Ovary (tissue), 9 donors: ENCODE measurements around the gene KMT5C. TPM values are rescaled to one million over a fixed set of nuclear protein-coding genes. Genes with fewer than 3 reads are reported as not detected.

ENCODE experiments used
- DNase-seq, 5 donors: peaks; one replicate each; pipeline ENCODE4 v3.0.0-alpha.2; 2019 to 2020
- H3K27ac ChIP-seq, 2 donors: fragments of 200-600 bp; one replicate each; pipeline versions ENCODE4 v1.5.1 to v1.8.0; 2019 to 2022
- H3K27me3 ChIP-seq: fragments of 200-600 bp; one replicate; pipeline ENCODE4 v1.8.0; 2022
- H3K36me3 ChIP-seq: fragments of 200-600 bp; sonication (generic); one replicate; pipeline ENCODE4 v1.5.1; 2019
- H3K4me1 ChIP-seq: one replicate; pipeline ENCODE4 v1.8.1; 2013; ENCODE audit warnings: mild to moderate bottlenecking, moderate library complexity; ENCODE audit not compliant: insufficient read depth
- H3K4me3 ChIP-seq: fragments of 200-600 bp; sonication (generic); one replicate; pipeline ENCODE4 v1.5.1; 2017
- H3K9me3 ChIP-seq, 2 donors: fragments of 200-600 bp in 1 of 2; sonication (generic) in 1 of 2; one replicate each; pipeline versions ENCODE4 v1.5.1 to v1.8.1; 2013 to 2019; ENCODE audit warnings: mild to moderate bottlenecking in 1 of 2, moderate library complexity in 1 of 2
- CTCF ChIP-seq, 3 donors: fragments of 450-650 bp in 2 of 3; fragments of 200-600 bp in 1 of 3; IDR thresholded peaks; one replicate each; pipeline versions ENCODE4 v1.5.1 to v1.8.0; 2016 to 2022; ENCODE audit warnings: antibody characterized with exemption in 3 of 3, mild to moderate bottlenecking in 1 of 3
- EP300 ChIP-seq: sonication (generic); formaldehyde crosslinking; IDR thresholded peaks from one replicate; pipeline ENCODE4 v1.6.1; 2017; ENCODE audit warnings: antibody characterized with exemption
- POLR2A ChIP-seq: fragments of 450-650 bp; IDR thresholded peaks from one replicate; pipeline ENCODE4 v1.6.1; 2017; ENCODE audit warnings: antibody characterized with exemption, mild to moderate bottlenecking, moderate library complexity
- WGBS, 3 donors: extraction: QIAGEN DNeasy Blood & Tissue Kit in 1 of 3; methylation state at CpG; one replicate each; pipeline versions ENCODE4 v1.1.5 to v1.1.7; 2013 to 2017; 5-methylcytosine and 5-hydroxymethylcytosine counted together
- intact Hi-C, 4 donors: fragments of 100-400 bp; cut with DNase I; formaldehyde crosslinking; loops; one replicate each; pipeline versions ENCODE4 v1.11.0 to v1.15.1; 2022 to 2023
- polyA plus RNA-seq, 2 donors: library from polyadenylated mRNA; stranded (reverse); fragments of 200-250 nt in 1 of 2; fragments of 350-450 nt in 1 of 2; fragmentation: Illumina TruSeq in 1 of 2; extraction: RNeasy Lipid Tissue Mini Kit (QIAGEN cat#74804) in 1 of 2; gene quantifications; one replicate each; pipeline ENCODE4 v1.2.3, GENCODE V29; 2013 to 2014
- total RNA-seq, 7 donors: library from RNA; depleted of rRNA in 2 of 7; stranded (reverse); fragments of >200 nt in 2 of 7; fragmentation: NEBNext Ultra II Directional in 3 of 7; extraction: Animal tissue kit (Norgen Biotek cat#: 25700) in 3 of 7; gene quantifications; one replicate each; pipeline versions ENCODE4 v1.1.0 to v1.2.4, GENCODE V29; 2016 to 2023
- donor health status: DM: no; HTN: no; CAD: no; lungs with moderate emphysema.
- donor health status: DM: no; HTN: no; CAD: no.
- donor health status: Bipolar disorder and iron deficiency.
- donor health status: DM: yes; HTN: yes; CAD: no.
- donor health status: DM: no; HTN: no; CAD: no.
- donor health status: DM: yes; HTN: yes; CAD: no.

Gene KMT5C
- total and polyA plus RNA-seq, 9 donors, result 0.37 to 26.2 (median 11.9) TPM

- no peak for TF ChIP-seq POLR2A
- TF ChIP-seq EP300, result no peak
- no peak for TF ChIP-seq CTCF (IDR thresholded peaks at IDR 0.05)
- WGBS, 3 donors, result 93 to 98% (median 98%) methylated on average over 3 of the region's 3 CpGs
- no peaks in the 10 kb centered on the region for H3K9me3 ChIP-seq
- no peak for DNase-seq
- H3K4me1 ChIP-seq, result peaks cover 18% of the 10 kb centered on the region
- no peak overlapping the region for H3K27ac ChIP-seq
- H3K36me3 ChIP-seq, result no peaks in the 10 kb centered on the region
- no peak overlapping the region for H3K4me3 ChIP-seq
- no peaks in the 10 kb centered on the region for H3K27me3 ChIP-seq
- intact Hi-C loops, result loop anchor here in 3 of 4 donors (5.0 to 10.0 kb wide), 4 partner anchors 40 to 122 kb away; no protein-coding TSS in a partner anchor
Observed at GRCh38 chr19:55382522-55383054, 42.9 kb downstream of the KMT5C start.

DNA sequence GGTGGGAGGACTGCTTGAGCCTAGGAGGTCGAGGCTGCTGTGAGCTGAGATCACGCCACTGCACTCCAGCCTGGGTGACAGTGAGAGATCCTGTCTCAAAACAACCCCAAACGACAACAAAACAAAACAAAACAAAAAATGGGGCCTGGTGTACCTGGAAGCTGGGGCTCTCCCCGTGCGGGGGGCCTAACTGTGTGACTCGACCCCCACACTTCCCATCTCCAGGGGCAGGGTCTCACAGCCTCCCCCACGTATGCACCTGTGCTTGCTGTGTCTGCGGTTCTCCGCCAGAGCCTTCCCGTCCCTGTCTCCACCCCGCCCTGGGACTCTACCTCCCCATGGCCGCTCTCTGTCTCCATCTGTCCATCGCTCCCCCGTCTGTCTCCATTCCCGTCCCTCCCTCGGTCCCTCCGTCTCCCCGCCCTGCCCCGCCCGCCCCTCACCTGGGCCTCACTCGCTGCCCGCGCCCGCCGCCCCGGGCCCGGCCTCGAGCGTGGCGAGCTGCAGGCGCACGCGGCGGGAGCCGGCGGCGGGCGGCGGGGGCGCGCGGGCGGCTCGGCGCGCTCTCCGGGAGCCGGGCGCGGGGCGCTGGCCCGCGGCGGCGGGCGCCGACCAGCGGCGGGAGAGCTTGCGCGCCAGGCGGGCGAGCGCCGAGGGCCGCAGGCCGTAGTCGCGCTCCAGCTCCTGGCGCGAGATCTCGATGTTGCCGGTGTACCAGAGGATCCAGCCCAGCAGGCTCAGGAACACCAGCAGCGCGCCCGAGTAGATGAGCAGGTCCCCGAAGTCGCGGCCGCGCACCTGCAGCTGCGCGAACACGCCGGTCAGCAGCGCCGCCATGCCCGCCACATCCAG lies 43.8 kb downstream of the KMT5C start:
- intact Hi-C loops, result loop anchor here in 3 of 4 donors (5.0 to 10.0 kb wide), 4 partner anchors 41 to 121 kb away; no protein-coding TSS in a partner anchor
- DNase-seq, result peak; percentile 52 to 76 (median 60)
- no peaks in the 10 kb centered on the region for H3K9me3 ChIP-seq
- WGBS, 3 donors, result 4 to 13% (median 5%) methylated on average over 36 to 88 of the region's 88 CpGs
- H3K27ac ChIP-seq, result peak overlapping the region in 1 of 2 donors; percentile 95
- TF ChIP-seq CTCF (IDR thresholded peaks at IDR 0.05) (peak in 2 of 3 donors; percentile 20 to 34), EP300 (no peak), POLR2A (no peak)
- H3K4me1 ChIP-seq, result peaks cover 26% of the 10 kb centered on the region
- no peaks in the 10 kb centered on the region for H3K36me3 ChIP-seq
- H3K4me3 ChIP-seq, result peak overlapping the region; percentile 56
- H3K27me3 ChIP-seq, result no peaks in the 10 kb centered on the region

DNA sequence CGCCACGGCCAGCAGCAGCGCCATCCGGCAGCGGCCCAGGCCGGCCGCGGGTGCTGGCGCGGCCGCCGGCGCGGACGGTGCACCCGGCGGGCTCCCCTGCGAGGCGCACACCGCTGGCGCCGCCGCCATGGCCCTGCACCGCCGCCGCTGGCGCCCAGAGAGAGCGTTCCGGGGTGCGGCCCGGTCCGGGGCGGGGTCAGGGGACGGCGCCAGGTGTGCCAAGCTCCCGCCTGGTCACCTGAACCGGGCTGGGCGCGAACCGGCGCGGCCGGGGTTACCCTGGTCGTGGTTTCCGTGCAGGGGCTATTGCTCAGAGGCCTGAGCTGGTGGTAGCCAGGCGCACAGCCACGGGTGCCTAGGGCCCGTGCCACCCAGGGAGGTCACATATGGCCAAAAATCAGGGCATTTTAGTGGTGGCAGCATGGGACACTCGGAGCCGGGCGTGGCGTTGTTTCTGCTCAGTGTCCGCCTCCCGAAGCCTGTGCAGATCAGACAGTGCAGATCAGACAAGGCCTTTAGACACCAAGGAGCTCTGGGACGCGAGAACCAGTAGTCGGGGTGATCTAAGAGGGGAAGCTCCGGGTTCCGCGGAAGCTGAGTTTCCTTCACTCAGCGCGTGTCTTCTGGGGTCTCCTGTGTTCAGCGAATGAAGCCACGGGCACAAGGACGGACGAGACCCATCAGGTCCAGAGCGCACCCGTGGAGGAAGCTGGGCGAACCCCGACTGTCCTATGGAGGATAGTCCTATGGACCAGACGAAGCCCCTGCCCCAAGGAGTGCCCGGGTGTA lies 44.6 kb downstream of the KMT5C start, which contains the start of gene TMEM238:
Gene TMEM238, minus strand, starts transcription at position 162 of the 789 bp plus-strand sequence. Its CDS starts 33 bp downstream, at position 129.
- no peaks in the 10 kb centered on the region for H3K36me3 ChIP-seq
- intact Hi-C loops, result loop anchor here in 3 of 4 donors (5.0 to 10.0 kb wide), 4 partner anchors 42 to 120 kb away; no protein-coding TSS in a partner anchor
- H3K4me3 ChIP-seq, result peak within 1 kb of the TSS; percentile 56
- TF ChIP-seq CTCF (IDR thresholded peaks at IDR 0.05) (no peak), EP300 (no peak), POLR2A (no peak)
- no peaks in the 10 kb centered on the region for H3K27me3 ChIP-seq
- peak within 1 kb of the TSS; percentile 73 to 95 for H3K27ac ChIP-seq
- 34 to 56% (median 36%) methylated on average over 36 to 72 of the region's 72 CpGs for WGBS, 3 donors
- no peaks in the 10 kb centered on the region for H3K9me3 ChIP-seq
- peak in 3 of 5 donors; percentile 63 to 69 (median 63) for DNase-seq
- peaks cover 26% of the 10 kb centered on the region for H3K4me1 ChIP-seq
